DLD1 (cell line): ENCODE measurements around the gene CHST4.
"Not testable (repeated sequence)": the region's sequence is repeated elsewhere in the genome, so short reads cannot be mapped to it uniquely, and the experiment has no call there.

Source experiments
- in situ Hi-C: cut with HindIII; loops from 2 replicates; pipeline ENCODE4 v1.10.0; 2017; ENCODE audit warnings: low sequenced_read_pairs

CHST4 gene

DNA sequence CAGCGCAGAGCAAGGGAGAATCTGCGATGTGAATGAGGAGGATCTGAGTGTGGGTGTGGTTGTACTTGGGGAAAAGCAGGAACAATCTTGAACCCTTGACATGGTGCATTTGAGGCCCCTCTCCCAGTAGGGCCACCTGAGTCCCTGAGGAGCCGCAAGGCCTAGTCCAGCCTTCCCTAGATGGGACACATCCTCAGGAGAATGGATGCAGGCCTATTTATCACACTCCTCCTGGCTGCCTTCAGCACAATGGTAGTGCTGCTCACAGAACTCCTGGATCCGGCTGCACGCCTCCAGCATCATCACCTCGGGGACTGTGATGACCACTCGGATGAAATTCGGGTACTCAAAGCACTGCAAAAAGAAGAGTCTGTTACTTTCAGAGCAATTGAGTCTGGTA lies 41.7 kb downstream of the CHST4 start:
- in situ Hi-C loops: no loop called here

DNA sequence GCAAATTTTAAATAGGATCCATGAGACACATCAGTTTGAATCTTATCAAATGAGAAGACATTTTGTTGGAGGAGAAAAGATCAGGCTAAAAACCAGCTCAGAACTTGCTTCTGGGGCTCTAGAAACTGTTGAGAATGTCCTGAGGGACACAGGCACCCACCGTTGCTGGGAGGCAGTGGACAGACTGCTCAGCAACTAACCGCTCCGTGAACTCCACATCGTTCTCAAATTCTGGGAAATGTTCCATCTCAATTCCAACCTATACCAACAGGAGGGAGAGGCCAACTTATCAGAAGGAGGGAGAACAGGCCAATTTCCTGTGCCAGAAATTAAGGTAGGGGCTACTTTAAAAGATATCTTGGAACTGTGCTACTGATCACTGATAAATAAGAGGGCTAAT lies 42.3 kb downstream of the CHST4 start:
- in situ Hi-C loops: no loop called here

DNA sequence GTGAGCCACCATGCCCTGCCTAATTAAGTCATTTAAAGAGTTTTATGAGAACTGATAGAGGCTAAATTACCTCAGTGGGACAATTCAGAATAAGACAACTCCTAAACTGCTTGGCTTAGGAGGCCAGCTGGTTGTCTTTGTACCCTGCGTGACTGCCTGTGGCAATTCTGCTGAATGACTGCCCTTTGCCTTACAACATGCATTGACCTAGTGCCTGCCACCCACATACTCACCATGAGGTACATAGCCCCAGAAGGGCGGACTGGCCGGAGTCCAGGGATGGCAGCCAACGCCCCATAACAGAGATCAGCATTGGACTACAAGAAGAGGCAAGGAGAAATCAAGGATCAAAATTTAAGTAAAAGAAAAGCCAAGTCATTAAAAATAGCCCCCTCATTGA lies 43.4 kb downstream of the CHST4 start:
- in situ Hi-C loops: no loop called here

DNA sequence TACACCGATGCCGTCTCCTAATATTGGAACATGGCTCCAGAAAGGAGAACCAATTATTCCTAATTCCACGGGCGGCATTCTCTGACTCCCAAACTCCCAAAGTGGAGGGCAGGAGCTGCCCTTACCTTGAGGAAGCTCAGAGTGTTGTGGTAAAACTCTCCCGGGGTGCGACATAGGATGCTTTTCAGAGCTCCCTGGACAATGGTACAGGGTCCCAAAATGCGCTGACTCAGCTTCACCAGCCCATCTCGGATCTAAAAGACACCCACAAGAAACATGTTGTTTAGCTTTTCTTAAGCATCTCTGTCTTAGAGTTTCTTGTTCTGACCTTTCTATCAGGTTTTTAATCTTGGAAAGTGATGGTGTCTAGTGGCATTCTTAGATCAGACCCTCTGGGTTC lies 43.9 kb downstream of the CHST4 start:
- in situ Hi-C loops: no loop called here

DNA sequence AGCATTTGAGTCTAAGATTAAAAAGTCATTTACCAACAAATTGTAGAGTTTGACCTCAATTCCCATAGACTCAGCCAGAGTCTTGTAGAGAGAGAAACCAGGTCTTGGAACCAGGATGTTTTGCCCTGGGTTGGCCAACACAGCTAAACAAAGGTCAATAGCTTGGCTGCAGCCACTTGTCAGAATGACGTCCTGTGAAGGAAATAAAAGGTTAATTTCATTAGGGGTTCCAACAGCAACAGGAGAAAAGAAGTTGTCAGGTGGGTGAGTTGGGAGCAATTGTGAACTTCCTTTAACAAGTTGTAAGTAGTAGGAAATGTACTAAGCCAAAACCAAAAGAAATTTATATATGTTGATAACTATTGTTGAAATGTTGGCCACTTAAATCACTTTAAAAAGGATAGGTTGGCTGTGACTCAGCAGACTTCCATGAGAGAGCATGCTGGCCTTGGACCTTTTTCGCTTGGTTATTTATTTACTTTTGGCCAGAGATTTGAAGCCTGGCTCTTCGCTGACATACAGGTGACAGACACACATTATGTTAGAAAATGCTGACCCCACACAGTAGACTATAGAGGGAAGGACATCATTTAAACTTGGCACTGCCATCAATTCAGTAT lies 46.4 kb downstream of the CHST4 start:
- in situ Hi-C loops: no loop called here

DNA sequence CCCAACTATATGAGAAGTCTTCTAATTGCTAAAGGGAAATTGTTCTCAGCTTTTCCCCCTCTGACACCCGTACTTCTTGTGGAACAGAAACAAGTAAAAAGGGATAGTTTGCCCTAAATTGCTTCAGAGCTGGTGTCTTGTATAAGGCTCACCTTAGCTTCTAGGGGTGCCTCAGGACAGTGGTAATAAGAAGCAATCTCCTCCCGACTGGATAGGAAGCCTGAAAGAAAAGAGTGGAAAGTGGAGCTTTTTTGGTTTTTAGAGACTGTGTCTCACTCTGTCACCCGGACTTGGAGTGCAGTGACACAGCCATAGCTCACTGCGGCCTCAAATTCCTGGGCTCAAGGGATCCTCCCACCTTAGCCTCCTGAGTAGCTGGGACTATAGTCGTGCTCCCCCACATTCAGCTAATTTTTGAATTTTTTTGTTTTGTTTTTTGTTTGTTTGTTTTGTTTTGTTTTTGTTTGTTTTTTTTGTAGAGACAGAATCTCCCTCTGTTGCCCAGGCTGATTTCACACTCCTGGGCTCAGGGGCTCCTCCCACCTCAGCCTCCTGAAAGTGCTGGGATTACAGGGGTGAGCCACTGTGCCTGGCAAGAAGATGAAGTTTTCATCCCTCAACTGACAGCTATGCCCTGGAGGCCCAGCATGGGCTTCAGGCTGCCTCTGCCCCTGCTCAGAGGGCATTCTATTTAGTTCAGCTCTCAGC lies 47.3 kb downstream of the CHST4 start:
- in situ Hi-C loops: no loop called here

- in situ Hi-C loops: no loop called here
Measured at GRCh38 chr16:71574702-71575101, 48.5 kb downstream of the CHST4 start.

DNA sequence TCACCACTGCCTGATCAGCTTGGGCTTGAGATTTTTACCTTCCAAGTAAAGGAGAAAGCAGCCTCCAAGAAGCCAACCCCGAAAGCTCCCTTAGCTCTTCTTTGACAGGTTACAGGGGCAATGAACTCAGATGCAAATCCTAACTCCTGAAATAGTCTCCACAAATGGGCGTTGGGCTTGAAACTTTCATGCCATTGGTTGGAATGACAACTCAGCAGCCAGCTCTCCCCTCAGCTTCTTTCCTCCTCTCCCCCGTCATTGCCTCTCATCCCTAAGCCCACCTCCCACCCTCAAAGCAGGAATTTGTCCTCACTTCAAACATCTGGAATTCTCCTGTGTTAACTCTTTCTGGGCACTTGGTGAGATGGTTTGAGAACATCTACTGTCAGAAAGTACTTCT lies 50.7 kb downstream of the CHST4 start, which contains the start of gene TAT:
TAT (minus strand) TSS at position 122 of the 400 bp plus-strand sequence. CDS start 677 bp downstream, outside the sequence.
- in situ Hi-C loops: no loop called here

DNA sequence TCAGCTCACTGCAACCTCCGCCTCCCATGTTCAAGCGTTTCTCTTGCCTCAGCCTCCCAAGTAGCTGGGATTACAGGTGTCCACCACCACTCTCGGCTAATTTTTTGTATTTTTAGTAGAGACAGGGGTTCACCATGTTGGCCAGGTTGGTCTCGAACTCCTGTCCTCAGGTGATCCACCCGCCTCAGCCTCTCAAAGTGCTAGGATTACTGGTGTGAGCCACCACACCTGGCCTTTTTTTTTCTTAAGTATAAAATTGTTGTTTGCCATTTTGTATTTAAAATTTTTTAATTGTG lies 56.3 kb downstream of the CHST4 start:
- in situ Hi-C loops: not testable (repeated sequence)

GRCh38 chr16:71584543-71585317 lies 58.5 kb downstream of the CHST4 start:
- in situ Hi-C loops: no loop called here

- in situ Hi-C loops: no loop called here
Measured at GRCh38 chr16:71585318-71585703, 59.1 kb downstream of the CHST4 start.
